OCI-M1 (cell line): Measurements from ENCODE around the gene C13orf46.

Source experiments
- DNase-seq: peaks from one replicate; lab custom pipeline; 2025; lab: John Stamatoyannopoulos, UW

The C13orf46 gene

DNA sequence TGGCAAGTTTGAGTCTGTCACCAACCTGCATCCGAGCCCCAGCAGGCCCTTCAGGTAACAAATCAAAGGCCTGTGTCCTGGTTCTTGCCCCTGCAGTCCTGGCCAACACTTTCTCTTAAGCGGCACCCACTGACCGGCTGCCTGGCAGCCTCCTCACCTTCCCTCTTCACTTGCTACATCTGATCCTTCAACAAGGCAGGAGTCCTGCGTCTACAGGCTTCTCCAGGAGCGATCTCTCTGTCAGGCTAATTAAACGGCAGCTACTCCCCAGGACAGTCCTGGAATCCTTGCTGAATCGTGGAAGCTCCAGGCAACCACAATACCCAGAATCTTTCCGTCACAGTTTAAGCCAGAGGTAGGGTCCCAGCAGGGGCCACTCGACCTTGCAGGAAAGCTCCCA lies 68.9 kb downstream of the C13orf46 start:
- DNase-seq, result no peak

GRCh38 chr13:113904411-113904810 lies 69.5 kb downstream of the C13orf46 start:
- no peak for DNase-seq

GRCh38 chr13:113903912-113904311 lies 70.0 kb downstream of the C13orf46 start:
- DNase-seq, result no peak
